Amygdala (tissue), 56 donors: ENCODE measurements around the gene ATRNL1.
A peak's percentile ranks its signal among the peaks of the same experiment; 100 is the strongest.
"Not testable (repeated sequence)": the region's sequence is repeated elsewhere in the genome, so short reads cannot be mapped to it uniquely, and the experiment has no call there.

Experiments used
- DNase-seq, 56 donors: peaks; one replicate each; lab custom pipeline; 2025; lab: John Stamatoyannopoulos, UW

Gene ATRNL1

DNA sequence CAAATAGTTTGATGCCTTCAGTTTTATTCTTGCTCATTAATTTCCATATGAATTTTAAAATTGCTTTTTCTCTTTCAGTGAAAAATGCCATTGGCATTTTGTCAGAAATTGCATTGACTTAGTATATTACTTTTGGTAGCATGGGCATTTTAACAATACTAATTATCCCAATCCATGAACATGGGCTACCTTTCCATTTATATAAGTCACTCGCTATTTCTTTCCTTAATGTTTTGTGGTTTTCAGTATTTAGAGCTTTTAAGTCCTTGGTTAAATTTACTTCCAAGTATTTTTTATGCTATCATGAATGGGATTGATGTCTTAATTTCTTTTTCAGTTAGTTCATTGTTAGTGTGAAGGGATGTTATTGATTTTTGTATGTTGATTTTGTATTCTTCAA lies 297.4 kb downstream of the ATRNL1 start:
- DNase-seq, result no peak

DNA sequence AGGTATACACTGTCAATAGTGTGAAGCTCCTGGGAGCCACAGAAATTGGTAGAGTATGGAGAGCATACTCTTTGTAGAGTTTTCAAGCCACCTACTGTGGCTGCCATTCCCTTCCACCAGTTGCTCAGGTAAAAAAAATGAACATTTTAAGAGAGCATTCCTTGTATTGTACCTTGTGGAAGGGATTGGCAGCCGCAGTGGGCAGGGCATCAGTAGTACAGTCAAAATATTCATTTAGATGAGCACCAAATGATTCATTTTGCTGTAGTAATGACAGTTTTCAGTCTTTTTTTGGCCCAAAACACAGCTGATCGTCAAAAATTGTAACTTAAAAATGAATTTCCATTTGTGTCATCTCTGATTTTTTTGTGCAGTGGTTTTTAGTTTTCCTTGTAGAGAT lies 304.9 kb downstream of the ATRNL1 start:
- no peak for DNase-seq

DNA sequence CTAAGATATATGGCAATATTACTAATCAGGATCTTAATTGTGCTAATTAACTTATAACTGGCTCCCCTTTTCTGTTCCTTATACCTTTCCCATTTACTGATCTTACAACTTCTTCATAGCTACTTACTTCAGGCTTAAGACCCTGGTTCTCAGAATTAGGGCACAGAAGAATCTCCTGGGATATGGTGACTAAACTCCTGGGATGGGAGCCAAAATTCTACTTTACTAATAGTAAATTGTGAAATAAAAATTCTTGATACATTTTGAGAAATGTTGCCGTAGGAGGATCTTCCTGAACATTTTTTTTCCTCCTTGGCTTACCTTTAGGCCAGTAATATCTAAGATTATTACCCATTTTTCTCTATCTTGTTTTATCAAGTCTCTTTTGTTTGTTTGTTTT lies 309.5 kb downstream of the ATRNL1 start:
- no peak for DNase-seq

DNA sequence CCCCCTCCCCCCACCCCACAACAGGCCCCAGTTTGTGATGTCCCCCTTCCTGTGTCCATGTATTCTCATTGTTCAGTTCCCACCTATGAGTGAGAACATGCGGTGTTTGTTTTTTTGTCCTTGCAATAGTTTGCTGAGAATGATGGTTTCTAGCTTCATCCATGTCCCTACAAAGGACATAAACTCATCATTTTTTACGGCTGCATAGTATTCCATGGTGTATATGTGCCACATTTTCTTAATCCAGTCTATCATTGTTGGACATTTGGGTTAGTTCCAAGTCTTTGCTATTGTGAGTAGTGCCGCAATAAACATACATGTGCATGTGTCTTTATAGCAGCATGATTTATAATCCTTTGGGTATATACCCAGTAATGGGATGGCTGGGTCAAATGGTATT lies 312.7 kb downstream of the ATRNL1 start:
- not testable (repeated sequence) for DNase-seq

DNA sequence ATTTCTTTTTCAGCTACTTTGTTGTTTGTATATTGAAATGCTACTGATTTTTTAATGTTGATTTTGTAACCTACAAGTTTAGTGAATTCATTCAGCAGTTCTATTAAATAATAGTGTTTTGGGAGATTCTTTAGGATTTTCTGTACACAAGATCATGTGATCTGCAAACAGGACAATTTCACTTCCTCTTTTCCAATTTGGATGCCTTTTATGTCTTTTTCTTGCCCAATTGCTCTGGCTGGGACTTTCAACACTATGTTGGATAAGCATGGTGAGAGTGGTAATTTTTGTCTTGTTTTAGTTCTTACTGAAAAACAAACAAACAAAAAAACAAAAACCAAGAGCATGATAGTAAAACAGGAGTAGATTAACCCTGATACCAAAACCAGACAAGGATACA lies 316.2 kb downstream of the ATRNL1 start:
- no peak for DNase-seq

DNA sequence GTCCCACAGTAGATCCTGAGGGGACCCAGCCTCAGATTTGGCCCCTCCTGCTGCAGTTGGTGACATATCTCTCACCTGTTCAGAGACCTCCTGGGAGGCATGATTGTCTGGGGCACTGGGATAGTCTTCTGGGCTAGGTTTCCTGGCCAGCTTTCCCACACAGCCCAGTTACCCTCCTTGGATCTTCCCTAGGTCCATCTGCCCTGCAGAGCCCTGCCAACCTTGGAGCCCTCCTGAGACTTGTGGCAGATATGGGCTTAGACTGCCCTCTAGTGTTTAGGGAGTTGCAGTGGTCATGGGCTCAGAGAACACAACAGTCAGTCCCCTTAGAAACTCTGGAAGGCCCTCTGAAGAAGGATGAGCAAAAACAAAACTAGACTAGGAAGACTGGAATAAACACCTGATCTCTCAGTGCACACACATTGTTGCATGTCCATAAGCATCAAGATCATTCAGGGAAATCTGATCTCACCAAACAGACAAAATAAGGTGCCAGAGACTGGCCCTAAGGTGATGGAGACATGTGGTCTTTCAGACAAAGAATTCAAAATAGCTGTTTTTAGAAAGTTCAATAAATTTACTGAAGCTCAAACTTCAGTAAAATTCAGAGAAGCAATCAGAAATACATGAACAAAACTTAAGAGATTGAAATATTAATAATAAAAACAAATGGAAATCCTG lies 324.6 kb downstream of the ATRNL1 start:
- DNase-seq, result peak in 1 of 56 donors; percentile 0

DNA sequence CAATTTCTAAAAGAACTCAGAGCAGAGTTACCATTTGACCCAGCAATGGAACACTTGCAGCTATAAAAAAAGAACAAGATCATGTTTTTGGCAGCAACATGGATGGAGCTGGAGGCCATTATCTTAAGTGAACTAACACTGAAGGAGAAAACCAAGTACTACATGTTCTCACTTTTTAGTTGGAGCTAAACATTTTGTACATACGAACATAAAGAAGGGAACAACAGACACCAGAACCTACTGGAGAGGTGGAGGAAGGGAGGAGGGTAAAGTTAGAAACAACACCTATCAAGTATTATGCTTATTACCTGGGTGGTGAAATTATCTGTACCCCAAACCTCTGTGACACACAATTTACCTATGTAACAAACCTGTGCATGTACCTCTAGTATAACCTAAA lies 329.5 kb downstream of the ATRNL1 start:
- no peak for DNase-seq

DNA sequence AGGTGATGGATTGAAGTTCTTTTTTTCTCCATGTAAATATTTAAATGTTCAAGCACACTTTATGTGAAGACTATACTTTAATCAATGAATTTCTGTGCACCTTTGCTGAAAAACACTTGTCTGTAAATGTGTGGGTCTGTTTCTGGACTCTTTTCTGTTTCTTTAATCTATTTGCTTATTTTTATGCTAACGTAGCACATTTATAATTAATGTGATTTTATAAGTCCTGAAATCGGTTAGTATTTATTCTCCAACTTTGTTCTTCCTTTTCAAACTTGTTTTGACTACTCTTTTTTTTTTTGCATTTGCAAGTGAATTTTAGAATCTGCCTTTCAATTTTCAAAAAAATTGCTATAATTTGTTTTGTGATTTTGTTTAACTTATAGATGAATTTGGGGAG lies 334.4 kb downstream of the ATRNL1 start:
- DNase-seq, result no peak

DNA sequence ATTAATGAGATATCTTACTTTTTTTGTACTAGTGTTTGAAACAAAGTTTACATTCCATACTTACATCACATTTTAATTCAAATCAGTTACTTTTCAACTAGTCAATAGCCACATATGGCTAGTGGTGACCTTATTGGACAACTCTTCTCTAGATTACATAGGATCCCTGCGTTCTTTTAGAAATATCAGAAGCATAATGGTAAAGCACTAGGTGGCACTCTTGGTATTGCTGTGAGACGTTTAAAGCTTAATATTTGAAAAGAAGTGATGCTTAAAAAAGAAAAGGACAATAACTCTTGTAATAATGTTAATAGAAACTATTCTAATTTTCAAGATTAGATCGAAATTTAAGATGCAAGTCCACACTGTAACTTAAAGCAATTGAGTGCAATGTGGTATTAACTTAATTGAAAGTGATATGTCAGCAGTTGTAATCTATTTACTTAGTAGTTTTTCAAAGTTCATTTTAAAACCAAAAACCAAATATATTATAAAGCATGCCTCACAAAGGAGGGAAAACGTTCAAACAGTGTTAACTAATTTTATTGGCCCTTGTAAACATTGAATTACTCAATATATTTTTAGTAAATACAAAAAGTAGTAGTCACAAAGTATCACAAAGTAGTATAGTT lies 339.1 kb downstream of the ATRNL1 start:
- DNase-seq, result no peak

DNA sequence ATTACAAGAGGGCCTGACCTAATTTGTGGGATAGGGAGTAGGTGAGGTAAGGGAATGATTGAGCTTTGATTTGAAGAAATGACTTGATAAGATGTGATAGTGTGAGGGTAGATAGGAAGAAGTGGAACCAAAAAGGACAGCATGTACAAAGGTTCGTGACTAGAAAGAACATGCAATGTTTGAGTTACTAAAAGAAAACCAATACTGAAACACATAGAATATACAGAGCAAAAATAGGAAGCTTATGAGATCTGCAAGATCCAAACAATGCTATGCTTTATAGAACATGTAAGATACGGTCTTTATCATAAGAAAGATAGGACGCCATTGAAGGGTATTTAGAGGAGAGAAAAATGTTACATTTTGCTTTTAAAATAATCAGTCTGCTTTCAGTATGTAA lies 343.8 kb downstream of the ATRNL1 start:
- no peak for DNase-seq

DNA sequence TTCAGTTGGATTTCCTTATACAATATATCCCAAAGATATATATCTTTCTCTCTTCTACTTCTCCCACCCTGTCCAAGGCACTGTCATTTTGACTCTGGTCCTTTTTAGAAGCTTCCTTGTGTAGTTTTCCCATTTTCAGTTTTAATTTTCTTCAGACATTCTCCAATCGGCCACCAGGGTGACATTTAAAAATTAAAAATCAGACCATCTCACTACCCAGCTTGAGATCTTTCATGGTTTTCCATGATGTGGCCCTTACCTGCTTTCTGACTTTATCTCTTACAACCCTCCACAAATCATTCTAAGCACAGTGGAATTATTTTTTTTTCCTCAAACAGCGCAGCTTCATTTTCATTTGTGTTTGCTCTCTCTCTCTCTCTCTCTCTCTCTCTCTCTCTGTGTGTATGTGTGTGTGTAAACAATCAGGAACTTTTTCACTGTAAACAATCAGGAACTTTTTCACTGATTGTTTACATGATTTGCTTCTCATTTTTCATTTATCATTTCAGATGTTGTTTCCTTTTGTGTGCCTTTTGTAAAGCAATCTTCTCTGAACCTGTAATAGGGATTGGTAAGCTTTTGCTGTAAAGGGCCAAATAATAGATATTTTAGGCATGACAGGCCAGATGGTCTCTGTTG lies 348.9 kb downstream of the ATRNL1 start:
- DNase-seq, result no peak

DNA sequence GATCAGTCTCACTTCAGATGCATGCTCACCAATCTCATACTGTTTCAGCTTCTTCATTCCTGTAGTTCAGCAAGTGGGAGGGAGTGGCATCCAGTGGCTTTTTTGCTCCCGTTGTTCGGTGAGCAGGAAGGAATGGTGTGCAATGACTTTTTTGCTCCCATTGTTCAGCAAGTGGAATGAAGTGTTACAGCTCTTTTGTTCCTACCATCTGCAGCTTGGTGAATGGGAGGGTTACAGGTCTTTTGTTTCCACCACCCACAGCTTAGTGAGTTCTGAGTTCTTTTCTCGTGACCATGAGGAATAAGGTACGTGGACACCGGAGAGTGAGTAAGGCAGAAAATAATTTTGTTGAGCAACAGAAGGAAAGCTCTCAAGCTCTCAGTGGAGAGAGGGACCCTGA lies 363.6 kb downstream of the ATRNL1 start:
- no peak for DNase-seq

DNA sequence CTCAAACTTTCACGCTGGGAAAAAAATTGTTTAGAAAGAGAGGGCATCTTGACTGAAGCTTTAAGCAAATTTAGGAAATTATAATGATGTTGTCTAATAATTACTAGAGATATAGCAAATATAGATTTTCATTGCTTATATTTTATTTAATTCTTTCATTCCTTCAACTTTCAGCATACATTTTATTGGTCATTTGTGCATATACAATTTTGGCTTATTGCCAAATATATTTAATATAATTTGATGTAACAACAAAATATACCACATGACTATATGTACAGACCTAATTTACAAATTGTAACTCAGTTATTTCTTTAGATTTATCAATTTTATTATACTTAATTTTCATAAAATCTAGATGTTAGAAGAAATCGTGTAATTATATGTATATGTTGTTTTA lies 390.1 kb downstream of the ATRNL1 start:
- DNase-seq, result no peak

DNA sequence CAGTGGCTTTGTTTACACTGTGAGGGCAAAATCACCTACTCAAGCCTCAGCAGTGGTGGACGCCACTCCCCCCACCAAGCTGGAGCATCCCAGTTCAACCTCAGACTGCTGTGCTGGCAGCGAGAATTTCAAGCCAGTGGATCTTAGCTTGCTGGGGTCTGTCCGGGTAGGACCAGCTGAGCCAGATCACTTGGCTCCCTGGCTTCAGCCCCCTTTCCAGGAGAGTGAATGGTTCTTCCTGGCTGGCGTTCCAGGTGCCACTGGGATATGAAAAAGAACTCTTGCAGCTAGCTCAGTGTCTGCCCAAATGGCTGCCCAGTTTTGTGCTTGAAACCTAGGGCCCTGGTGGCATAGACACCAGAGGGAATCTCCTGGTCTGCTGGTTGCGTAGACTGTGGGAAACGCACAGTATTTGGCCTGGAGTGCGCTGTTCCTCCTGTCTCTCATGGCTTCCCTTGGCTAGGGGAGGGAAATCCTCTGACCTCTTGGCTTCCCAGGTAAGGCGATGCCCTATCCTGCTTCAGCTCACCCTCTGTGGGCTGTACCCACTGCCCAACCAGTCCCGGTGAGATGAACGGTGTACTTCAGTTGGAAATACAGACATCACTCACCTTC lies 398.5 kb downstream of the ATRNL1 start:
- DNase-seq, result no peak

DNA sequence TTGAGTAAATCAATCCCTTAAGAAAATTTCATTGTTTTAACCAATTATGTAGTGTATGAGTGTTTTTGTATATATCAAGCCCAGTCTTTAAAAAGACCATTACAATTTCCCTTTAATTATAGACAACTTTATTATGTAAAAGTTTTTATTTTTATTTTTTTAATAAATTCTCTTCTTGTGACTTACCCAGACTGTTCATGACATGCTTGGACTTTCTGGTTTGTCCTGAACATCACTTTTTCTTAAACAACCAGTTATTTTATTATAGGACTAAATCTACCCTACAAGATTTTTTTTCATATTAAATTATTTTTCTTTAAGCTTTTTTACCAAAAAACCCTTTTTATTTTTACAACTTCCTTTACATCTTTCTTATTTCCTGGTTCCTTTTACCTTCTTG lies 410.4 kb downstream of the ATRNL1 start:
- no peak for DNase-seq

DNA sequence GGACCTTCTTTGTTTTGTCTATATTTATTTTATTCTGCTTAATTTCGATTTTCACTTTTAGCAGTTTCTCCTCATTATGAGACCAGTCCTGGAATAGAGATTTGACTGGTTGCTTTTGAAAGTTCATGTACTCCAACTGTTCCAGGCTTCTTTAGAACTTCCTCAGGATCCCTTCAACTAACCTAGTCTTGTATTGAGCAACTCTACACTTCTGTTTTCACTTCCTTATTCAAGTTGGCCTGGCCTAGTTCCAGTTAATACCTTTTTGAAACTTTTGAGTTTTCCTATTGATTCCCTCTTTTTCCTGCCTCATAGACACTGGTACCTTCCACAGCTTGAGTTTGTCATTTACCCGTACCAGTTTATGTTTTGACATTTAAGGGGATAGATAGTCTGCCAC lies 421.7 kb downstream of the ATRNL1 start:
- DNase-seq, result no peak

DNA sequence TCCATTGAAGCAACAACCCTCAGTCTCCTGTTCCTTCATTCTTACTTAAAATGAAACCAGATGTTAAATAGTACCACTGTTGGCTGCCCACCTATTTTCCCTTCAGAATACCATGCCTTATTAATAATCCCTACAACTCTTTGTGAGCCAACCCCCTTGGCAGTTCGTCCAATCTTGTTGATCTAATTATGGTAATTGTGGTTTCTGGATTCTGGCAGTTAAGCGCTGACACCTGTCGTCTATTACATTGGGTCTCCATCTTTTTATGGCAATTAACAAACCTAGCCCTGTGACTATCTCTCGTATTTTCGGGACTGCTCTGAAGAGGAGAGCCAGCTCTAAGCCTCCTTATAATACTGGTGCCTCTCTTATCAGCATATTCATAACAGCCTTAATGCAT lies 432.0 kb downstream of the ATRNL1 start:
- no peak for DNase-seq

DNA sequence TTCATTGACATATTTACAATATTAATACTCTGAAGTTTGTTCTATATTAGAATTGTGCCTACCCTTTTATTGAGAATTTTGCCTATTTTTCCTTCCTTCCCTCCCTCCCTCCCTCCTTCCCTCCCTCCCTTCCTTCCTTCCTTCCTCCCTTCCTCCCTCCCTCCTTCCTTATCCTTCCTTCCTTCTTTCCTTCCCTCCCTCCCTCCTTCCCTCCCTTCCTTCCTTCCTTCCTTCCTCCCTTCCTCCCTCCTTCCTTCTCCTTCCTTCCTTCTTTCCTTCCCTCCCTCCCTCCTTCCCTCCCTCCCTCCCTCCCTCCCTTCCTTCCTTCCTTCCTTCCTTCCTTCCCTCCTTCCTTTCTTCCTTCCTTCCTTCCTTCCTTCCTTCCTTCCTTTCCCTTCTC lies 434.5 kb downstream of the ATRNL1 start:
- not testable (repeated sequence) for DNase-seq

DNA sequence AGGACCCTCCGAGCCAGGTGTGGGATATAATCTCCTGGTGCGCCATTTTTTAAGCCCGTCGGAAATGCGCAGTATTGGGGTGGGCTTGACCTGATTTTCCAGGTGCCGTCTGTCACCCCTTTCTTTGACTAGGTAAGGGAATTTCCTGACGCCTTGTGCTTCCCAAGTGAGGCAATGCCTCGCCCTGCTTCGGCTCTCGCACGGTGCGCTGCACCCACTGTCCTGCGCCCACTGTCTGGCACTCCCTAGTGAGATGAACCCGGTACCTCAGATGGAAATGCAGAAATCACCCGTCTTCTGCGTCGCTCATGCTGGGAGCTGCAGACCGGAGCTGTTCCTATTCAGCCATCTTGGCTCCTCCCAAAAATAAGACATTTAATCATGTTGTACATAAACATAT lies 443.2 kb downstream of the ATRNL1 start:
- not testable (repeated sequence) for DNase-seq

DNA sequence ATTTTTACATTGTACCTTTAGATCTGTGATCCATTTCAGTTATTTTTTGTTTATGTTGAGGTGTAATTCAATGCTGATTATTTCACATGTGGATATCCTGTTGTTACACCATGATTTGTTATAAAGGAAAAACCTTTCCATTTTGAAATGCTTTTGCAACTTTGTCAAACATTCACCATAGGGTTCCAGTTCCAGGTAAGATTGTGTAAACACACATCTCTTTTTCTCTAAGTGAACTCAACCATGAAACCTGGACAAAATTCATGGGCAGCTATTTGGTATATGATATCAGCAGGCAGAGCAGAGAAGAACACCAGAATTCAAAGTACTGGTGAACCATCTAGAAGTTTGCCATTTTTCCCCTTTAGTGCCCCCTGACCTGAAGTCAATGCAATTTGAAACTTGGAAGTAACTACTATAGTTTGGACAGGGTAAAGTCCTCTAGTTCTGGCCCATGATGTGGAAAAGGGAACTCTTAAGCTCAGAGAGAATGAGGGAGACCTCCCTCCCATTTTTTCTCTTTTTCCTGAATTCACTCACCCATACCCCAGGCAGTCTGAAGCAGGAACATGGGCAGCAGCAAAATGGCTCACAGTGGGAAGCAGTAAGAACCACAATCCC lies 446.1 kb downstream of the ATRNL1 start:
- DNase-seq, result no peak

DNA sequence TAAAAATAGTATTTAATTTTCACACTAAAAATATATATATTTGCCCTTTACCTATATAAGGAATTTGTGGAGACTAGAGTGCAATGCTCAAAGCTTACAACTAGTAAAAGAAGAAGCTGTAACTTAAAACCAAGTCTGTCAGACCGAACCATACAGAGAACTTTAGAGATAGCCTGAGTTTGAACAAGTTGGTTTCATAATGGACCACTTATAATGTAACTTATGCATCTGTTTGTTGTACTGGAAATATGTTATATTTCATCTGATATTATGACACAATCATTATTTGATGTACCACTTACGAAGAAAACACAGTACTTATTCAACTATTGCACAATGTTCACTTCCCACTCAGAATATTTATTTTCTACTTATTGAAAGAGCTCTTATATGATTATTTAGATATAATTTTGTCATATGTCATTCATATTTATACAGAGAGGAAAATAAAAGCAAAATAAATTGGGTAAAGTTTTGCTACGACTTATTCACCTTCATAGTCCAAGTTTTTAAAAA lies 462.8 kb downstream of the ATRNL1 start:
- DNase-seq, result no peak
